Nephron progenitor cell (in vitro differentiated cells): Measurements from ENCODE around the gene NCK2.

Experiments
- DNase-seq: peaks from one replicate; pipeline ENCODE4 v3.0.0; 2021
- H3K27ac Mint-ChIP-seq: 2 replicates; pipeline ENCODE4 v1.8.0; 2021; ENCODE audit warnings: mild to moderate bottlenecking, moderate library complexity, mixed read lengths
- H3K27me3 Mint-ChIP-seq: 2 replicates; pipeline ENCODE4 v1.8.0; 2021; ENCODE audit warnings: mild to moderate bottlenecking, low read depth, mixed read lengths; ENCODE audit not compliant: poor library complexity
- H3K36me3 Mint-ChIP-seq: 2 replicates; pipeline ENCODE4 v1.8.0; 2021; ENCODE audit warnings: low read depth, mixed read lengths
- H3K4me1 Mint-ChIP-seq: 2 replicates; pipeline ENCODE4 v1.8.0; 2021; ENCODE audit warnings: mixed read lengths
- H3K4me3 Mint-ChIP-seq: 2 replicates; pipeline ENCODE4 v1.8.0; 2021; ENCODE audit warnings: mild to moderate bottlenecking, moderate library complexity, mixed read lengths
- H3K9me3 Mint-ChIP-seq: 2 replicates; pipeline ENCODE4 v1.8.0; 2021; ENCODE audit warnings: mild to moderate bottlenecking, moderate library complexity, mixed read lengths
- TF ChIP-seq, protein P1 (sequence below): fragments of 200-600 bp; sonication (generic); IDR thresholded peaks from 2 replicates; pipeline ENCODE4 v1.5.0; 2021; ENCODE audit warnings: antibody characterized with exemption

NCK2 gene

DNA sequence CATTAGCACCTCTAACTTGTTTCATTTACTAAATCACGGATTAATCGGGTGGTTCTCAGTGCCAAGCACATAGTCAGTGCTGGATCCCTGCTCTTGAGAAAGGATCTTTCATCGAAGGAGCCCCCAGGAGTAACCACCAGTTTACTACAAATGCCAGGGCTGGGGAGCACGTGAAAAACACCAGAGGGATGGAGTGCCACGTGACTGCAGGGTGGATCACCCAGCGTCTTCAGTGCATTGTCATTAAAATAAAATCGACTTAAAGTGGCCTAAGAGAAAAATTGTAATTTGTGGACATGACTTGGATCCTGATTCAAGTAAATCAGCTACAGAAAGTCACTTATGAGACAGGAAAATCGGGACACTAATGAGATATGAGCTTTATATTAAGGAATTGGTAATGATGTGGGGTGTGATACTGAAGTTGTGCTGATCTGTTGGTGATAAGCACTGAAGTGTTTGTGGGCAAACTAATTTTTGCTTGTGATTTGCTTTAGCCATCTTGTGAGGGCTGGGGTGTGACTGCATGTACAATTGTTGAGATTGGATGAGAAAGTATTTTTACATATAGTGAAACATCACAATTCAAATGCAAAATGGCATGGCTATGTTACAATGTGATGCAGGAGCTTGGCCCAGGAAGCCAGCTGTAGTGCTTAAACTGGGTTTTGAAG, 63.8 kb downstream of the NCK2 start:
- TF ChIP-seq, protein P1, sequence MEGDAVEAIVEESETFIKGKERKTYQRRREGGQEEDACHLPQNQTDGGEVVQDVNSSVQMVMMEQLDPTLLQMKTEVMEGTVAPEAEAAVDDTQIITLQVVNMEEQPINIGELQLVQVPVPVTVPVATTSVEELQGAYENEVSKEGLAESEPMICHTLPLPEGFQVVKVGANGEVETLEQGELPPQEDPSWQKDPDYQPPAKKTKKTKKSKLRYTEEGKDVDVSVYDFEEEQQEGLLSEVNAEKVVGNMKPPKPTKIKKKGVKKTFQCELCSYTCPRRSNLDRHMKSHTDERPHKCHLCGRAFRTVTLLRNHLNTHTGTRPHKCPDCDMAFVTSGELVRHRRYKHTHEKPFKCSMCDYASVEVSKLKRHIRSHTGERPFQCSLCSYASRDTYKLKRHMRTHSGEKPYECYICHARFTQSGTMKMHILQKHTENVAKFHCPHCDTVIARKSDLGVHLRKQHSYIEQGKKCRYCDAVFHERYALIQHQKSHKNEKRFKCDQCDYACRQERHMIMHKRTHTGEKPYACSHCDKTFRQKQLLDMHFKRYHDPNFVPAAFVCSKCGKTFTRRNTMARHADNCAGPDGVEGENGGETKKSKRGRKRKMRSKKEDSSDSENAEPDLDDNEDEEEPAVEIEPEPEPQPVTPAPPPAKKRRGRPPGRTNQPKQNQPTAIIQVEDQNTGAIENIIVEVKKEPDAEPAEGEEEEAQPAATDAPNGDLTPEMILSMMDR: no peak
- Mint-ChIP-seq H3K9me3 (no peaks in the 10 kb centered on the region), H3K27me3 (no peaks in the 10 kb centered on the region), H3K36me3 (peaks cover 36% of the 10 kb centered on the region), H3K27ac (no peak overlapping the region), H3K4me3 (no peak overlapping the region), H3K4me1 (peaks cover 34% of the 10 kb centered on the region)
- no peak for DNase-seq

GRCh38 chr2:105809097-105809473, 64.4 kb downstream of the NCK2 start:
- Mint-ChIP-seq H3K27me3 (no peaks in the 10 kb centered on the region), H3K36me3 (peaks cover 36% of the 10 kb centered on the region), H3K27ac (no peak overlapping the region), H3K4me3 (no peak overlapping the region), H3K4me1 (peaks cover 29% of the 10 kb centered on the region), H3K9me3 (no peaks in the 10 kb centered on the region)
- DNase-seq: no peak
- TF ChIP-seq, protein P1: no peak

GRCh38 chr2:105809723-105810122, 65.0 kb downstream of the NCK2 start:
- TF ChIP-seq, protein P1: no peak
- Mint-ChIP-seq H3K4me3 (no peak overlapping the region), H3K27ac (peak overlapping the region; percentile 81), H3K27me3 (no peaks in the 10 kb centered on the region), H3K4me1 (peaks cover 27% of the 10 kb centered on the region), H3K36me3 (peaks cover 38% of the 10 kb centered on the region), H3K9me3 (no peaks in the 10 kb centered on the region)
- no peak for DNase-seq

DNA sequence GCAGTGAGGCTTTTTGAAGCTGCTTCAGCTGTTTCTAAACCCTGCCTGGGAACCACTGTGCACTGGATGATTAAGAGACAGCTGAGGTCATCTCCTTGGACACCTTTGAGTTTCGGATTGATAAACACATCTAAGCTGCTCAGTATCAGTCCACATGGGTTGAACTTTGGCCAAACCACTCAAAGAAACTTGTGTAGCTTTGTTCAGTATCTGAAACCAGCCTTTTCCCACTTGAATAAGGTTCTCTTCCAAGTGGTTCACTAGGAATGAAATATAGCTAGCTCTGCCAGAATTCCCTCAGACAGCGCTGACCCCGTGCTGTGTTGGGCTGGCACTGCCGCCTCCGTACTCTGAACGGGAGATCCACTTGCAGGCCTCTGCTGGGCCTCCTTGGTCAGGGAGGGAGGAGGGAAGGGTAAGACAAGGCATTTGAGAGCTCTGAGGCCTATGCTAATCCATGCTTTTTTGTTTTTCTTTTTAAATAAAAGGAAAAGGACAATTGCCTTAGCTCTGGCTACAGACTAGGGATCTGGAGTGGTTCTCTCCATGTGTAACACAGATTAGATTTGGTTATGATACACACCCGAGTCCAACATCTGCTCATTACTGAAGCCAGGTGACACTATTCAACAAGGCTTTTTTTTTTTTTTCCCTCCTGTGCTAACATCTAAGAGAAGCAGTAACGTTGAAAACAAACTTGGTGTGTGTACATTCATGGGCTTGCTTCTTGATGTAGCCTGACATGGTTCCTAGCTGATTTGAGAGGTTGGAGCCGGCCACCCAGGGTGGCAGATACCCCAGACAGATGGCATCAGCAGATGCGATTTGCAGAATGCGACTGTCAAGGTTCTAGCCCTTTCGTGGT, 67.7 kb downstream of the NCK2 start:
- H3K36me3 Mint-ChIP-seq: peaks cover 31% of the 10 kb centered on the region
- no peak overlapping the region for H3K4me3 Mint-ChIP-seq
- peaks cover 27% of the 10 kb centered on the region for H3K4me1 Mint-ChIP-seq
- TF ChIP-seq, protein P1: no peak
- no peaks in the 10 kb centered on the region for H3K27me3 Mint-ChIP-seq
- no peak for DNase-seq
- peak overlapping the region; percentile 68 for H3K27ac Mint-ChIP-seq
- no peaks in the 10 kb centered on the region for H3K9me3 Mint-ChIP-seq

GRCh38 chr2:105813045-105813315, 68.3 kb downstream of the NCK2 start:
- peaks cover 27% of the 10 kb centered on the region for H3K4me1 Mint-ChIP-seq
- H3K4me3 Mint-ChIP-seq: no peak overlapping the region
- H3K27me3 Mint-ChIP-seq: no peaks in the 10 kb centered on the region
- DNase-seq: no peak
- TF ChIP-seq, protein P1: no peak
- H3K27ac Mint-ChIP-seq: no peak overlapping the region
- no peaks in the 10 kb centered on the region for H3K9me3 Mint-ChIP-seq
- peaks cover 31% of the 10 kb centered on the region for H3K36me3 Mint-ChIP-seq
